Activated T-helper 17 cell treated with anti-CD3 and anti-CD28 coated beads, Interleukin-2, amount 50 U/mL, for 72 hours (primary cell): ENCODE measurements around the gene EBP. TPM values are rescaled to one million over a fixed set of nuclear protein-coding genes. Genes with fewer than 3 reads are reported as not detected.
"Not testable (repeated sequence)": the region's sequence is repeated elsewhere in the genome, so short reads cannot be mapped to it uniquely, and the experiment has no call there.

Experiments
- ATAC-seq: fragments of 150-1000 bp; cut with Tn5 transposase; replicated peaks from 2 replicates; pipeline ENCODE4 v1.10.0; 2021; ENCODE audit warnings: mild to moderate bottlenecking, moderate library complexity
- H3K27ac Mint-ChIP-seq: one replicate; pipeline ENCODE4 v1.8.0; 2022; ENCODE audit warnings: mixed read lengths
- H3K27me3 Mint-ChIP-seq: one replicate; pipeline ENCODE4 v1.8.0; 2022; ENCODE audit warnings: mixed read lengths
- H3K36me3 Mint-ChIP-seq: one replicate; pipeline ENCODE4 v1.8.0; 2022; ENCODE audit warnings: low read depth, mild to moderate bottlenecking, mixed read lengths
- H3K4me1 Mint-ChIP-seq: one replicate; pipeline ENCODE4 v1.8.0; 2022; ENCODE audit warnings: mixed read lengths
- H3K4me3 Mint-ChIP-seq: one replicate; pipeline ENCODE4 v1.8.0; 2022; ENCODE audit warnings: mild to moderate bottlenecking, mixed read lengths
- H3K9me3 Mint-ChIP-seq: one replicate; pipeline ENCODE4 v1.8.0; 2022; ENCODE audit warnings: mixed read lengths
- total RNA-seq, 2 donors: library from RNA; stranded (reverse); gene quantifications; one replicate each; pipeline ENCODE4 v1.2.3, GENCODE V29; 2022

Gene EBP
- total RNA-seq, 2 donors from 2014 or later = 104 to 213 TPM

GRCh38 chrX:48508400-48509244, 13.0 kb upstream of the EBP start, which contains the start of gene PORCN:
Gene PORCN (plus strand): TSS chrX:48508992. CDS start chrX:48509821, 829 bp downstream.
- peak within 1 kb of the TSS; percentile 94 for H3K27ac Mint-ChIP-seq
- peak; percentile 97 for ATAC-seq

GRCh38 chrX:48509245-48509590, 12.4 kb upstream of the EBP start:
- peak; percentile 43 for ATAC-seq
- no peaks in the 10 kb centered on the region for H3K27me3 Mint-ChIP-seq
- H3K4me1 Mint-ChIP-seq = peaks cover 10% of the 10 kb centered on the region
- H3K27ac Mint-ChIP-seq = peak overlapping the region; percentile 94
- H3K36me3 Mint-ChIP-seq = no peaks in the 10 kb centered on the region
- peak overlapping the region; percentile 90 for H3K4me3 Mint-ChIP-seq
- no peaks in the 10 kb centered on the region for H3K9me3 Mint-ChIP-seq

More at GRCh38 chrX:48508400-48509244, 13.0 kb upstream of the EBP start, which contains the start of gene PORCN:
- no peaks in the 10 kb centered on the region for H3K27me3 Mint-ChIP-seq
- H3K9me3 Mint-ChIP-seq = no peaks in the 10 kb centered on the region
- peak within 1 kb of the TSS; percentile 90 for H3K4me3 Mint-ChIP-seq
- H3K4me1 Mint-ChIP-seq = peaks cover 10% of the 10 kb centered on the region
- no peaks in the 10 kb centered on the region for H3K36me3 Mint-ChIP-seq

DNA sequence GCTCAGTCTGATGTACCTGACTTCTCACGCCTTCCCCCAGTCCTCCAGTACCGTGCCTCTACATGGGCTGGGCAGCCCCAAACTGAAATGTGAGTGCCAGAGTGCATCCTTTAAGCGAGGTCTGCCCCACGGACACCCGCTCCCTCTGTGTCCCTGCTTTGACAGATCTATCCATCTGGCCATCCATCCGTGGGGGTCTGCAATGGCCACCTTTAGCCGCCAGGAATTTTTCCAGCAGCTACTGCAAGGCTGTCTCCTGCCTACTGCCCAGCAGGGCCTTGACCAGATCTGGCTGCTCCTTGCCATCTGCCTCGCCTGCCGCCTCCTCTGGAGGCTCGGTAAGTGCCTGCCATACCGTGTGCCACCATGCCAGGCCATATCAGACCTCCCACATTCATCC, 12.0 kb upstream of the EBP start:
- Mint-ChIP-seq H3K4me1 (peaks cover 10% of the 10 kb centered on the region), H3K27me3 (no peaks in the 10 kb centered on the region), H3K4me3 (peak overlapping the region; percentile 90), H3K27ac (peak overlapping the region; percentile 94), H3K9me3 (no peaks in the 10 kb centered on the region), H3K36me3 (peaks cover 2% of the 10 kb centered on the region)
- no peak for ATAC-seq

- H3K9me3 Mint-ChIP-seq = no peaks in the 10 kb centered on the region
- ATAC-seq = no peak
- no peak overlapping the region for H3K27ac Mint-ChIP-seq
- peaks cover 10% of the 10 kb centered on the region for H3K4me1 Mint-ChIP-seq
- no peaks in the 10 kb centered on the region for H3K27me3 Mint-ChIP-seq
- no peak overlapping the region for H3K4me3 Mint-ChIP-seq
- H3K36me3 Mint-ChIP-seq = peaks cover 10% of the 10 kb centered on the region
These were observed 10.0 kb upstream of the EBP start for GRCh38 chrX:48511560-48511959.

GRCh38 chrX:48512371-48512935, 9.2 kb upstream of the EBP start:
- Mint-ChIP-seq H3K4me1 (peaks cover 10% of the 10 kb centered on the region), H3K36me3 (peaks cover 10% of the 10 kb centered on the region), H3K4me3 (no peak overlapping the region), H3K27ac (peak overlapping the region; percentile 22), H3K9me3 (no peaks in the 10 kb centered on the region), H3K27me3 (no peaks in the 10 kb centered on the region)
- ATAC-seq = no peak

DNA sequence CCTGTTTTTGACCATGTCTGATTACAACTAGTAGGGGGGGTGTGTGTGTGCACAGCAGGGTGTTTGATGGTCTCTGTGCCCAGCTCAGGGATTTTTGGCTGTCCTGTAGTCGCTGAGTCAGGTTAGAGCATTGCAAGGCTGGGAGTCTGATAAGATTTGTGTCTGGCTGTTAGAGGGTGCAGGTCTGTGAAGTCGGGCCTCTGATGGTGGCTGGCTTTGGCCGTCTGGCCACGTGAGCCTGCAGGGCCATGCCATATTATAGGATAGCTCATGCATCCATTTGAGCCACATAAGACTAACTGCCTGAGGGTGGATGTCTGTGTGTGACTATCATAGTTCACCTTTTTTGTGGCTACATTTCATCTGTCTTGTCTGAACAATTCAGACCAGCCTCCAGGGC, 7.9 kb upstream of the EBP start:
- no peak for ATAC-seq
- Mint-ChIP-seq H3K27ac (no peak overlapping the region), H3K9me3 (no peaks in the 10 kb centered on the region), H3K36me3 (peaks cover 10% of the 10 kb centered on the region), H3K4me1 (peaks cover 10% of the 10 kb centered on the region), H3K4me3 (no peak overlapping the region), H3K27me3 (no peaks in the 10 kb centered on the region)

GRCh38 chrX:48514126-48514806, 7.3 kb upstream of the EBP start:
- no peak overlapping the region for H3K4me3 Mint-ChIP-seq
- H3K9me3 Mint-ChIP-seq = no peaks in the 10 kb centered on the region
- H3K36me3 Mint-ChIP-seq = peaks cover 10% of the 10 kb centered on the region
- H3K4me1 Mint-ChIP-seq = peaks cover 11% of the 10 kb centered on the region
- H3K27ac Mint-ChIP-seq = no peak overlapping the region
- ATAC-seq = no peak
- no peaks in the 10 kb centered on the region for H3K27me3 Mint-ChIP-seq

GRCh38 chrX:48514868-48515460, 6.6 kb upstream of the EBP start:
- peaks cover 10% of the 10 kb centered on the region for H3K36me3 Mint-ChIP-seq
- peaks cover 10% of the 10 kb centered on the region for H3K4me1 Mint-ChIP-seq
- H3K27ac Mint-ChIP-seq = no peak overlapping the region
- no peaks in the 10 kb centered on the region for H3K9me3 Mint-ChIP-seq
- no peak overlapping the region for H3K4me3 Mint-ChIP-seq
- H3K27me3 Mint-ChIP-seq = no peaks in the 10 kb centered on the region
- ATAC-seq = no peak

- no peak overlapping the region for H3K4me3 Mint-ChIP-seq
- peaks cover 10% of the 10 kb centered on the region for H3K36me3 Mint-ChIP-seq
- H3K27me3 Mint-ChIP-seq = no peaks in the 10 kb centered on the region
- no peak for ATAC-seq
- H3K9me3 Mint-ChIP-seq = no peaks in the 10 kb centered on the region
- peaks cover 9% of the 10 kb centered on the region for H3K4me1 Mint-ChIP-seq
- peak overlapping the region; percentile 17 for H3K27ac Mint-ChIP-seq
These were observed 5.8 kb upstream of the EBP start for GRCh38 chrX:48515842-48516241.

- peaks cover 12% of the 10 kb centered on the region for H3K4me1 Mint-ChIP-seq
- no peak for ATAC-seq
- H3K9me3 Mint-ChIP-seq = no peaks in the 10 kb centered on the region
- H3K36me3 Mint-ChIP-seq = peaks cover 10% of the 10 kb centered on the region
- H3K27me3 Mint-ChIP-seq = no peaks in the 10 kb centered on the region
- H3K27ac Mint-ChIP-seq = peak overlapping the region; percentile 17
- no peak overlapping the region for H3K4me3 Mint-ChIP-seq
These were observed 5.3 kb upstream of the EBP start for GRCh38 chrX:48516285-48516684.

DNA sequence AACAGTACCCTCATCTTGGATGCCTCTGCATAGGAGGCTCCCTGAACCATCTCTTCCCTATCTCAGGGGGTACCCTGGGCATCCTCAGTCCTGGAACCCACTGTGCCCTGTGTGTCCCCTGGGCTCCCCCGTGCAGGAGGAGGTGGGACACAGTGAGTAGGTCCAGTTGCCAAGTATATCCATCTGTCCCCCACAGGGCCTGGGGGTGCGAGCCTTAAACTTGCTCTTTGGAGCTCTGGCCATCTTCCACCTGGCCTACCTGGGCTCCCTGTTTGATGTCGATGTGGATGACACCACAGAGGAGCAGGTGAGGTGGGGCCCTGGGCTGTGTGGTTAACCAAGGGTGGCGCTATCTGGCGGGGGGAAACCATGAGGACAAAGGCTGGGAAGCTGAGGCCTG, 4.6 kb upstream of the EBP start:
- Mint-ChIP-seq H3K27me3 (no peaks in the 10 kb centered on the region), H3K9me3 (no peaks in the 10 kb centered on the region), H3K36me3 (peaks cover 10% of the 10 kb centered on the region), H3K4me1 (peaks cover 13% of the 10 kb centered on the region), H3K4me3 (no peak overlapping the region), H3K27ac (no peak overlapping the region)
- ATAC-seq = no peak

GRCh38 chrX:48519481-48519880, 2.1 kb upstream of the EBP start:
- peaks cover 13% of the 10 kb centered on the region for H3K4me1 Mint-ChIP-seq
- not testable (repeated sequence) for H3K9me3 Mint-ChIP-seq, ATAC-seq, H3K4me3 Mint-ChIP-seq, H3K27ac Mint-ChIP-seq, H3K27me3 Mint-ChIP-seq
- H3K36me3 Mint-ChIP-seq = peaks cover 18% of the 10 kb centered on the region

DNA sequence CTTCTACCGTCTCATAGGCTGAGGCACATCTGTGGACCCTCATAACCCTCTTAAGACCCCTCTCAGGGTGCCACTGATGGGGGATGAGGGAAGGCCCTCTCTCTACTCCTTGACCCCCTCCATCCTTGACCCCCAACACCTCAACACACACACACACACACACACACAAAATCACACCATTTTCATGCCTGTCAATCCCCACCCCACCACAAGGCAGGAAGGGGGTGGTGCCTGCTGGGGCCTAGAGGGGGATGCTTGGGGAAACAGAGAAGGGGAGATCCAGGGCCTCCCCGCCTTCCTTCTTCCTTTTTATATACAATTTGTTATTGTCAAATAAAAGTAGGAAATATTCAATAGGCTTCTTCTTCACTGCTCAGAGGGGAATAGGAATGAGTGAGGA, 1.2 kb upstream of the EBP start:
- no peaks in the 10 kb centered on the region for H3K9me3 Mint-ChIP-seq
- no peak for ATAC-seq
- peaks cover 13% of the 10 kb centered on the region for H3K4me1 Mint-ChIP-seq
- peak overlapping the region; percentile 84 for H3K4me3 Mint-ChIP-seq
- peak overlapping the region; percentile 83 for H3K27ac Mint-ChIP-seq
- no peaks in the 10 kb centered on the region for H3K27me3 Mint-ChIP-seq
- peaks cover 18% of the 10 kb centered on the region for H3K36me3 Mint-ChIP-seq

DNA sequence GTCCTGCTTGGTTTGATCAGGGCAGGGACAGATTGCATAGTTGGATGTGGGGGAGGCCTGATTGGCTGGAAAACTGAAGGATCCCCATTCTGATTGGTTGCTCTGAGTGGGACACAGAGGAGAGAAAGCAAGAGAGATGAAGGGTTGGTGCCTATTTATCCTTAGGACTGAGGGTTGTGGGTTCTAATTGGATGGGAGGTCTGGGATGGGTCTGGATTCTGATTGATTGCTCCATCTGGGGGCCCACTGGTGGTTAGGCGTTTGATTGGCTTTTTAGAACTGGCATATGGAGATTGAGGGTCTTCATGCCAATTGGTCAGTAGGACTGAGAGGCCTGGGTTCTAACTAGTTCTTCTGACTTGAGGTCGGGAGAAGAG, 644 bp upstream of the EBP start:
- Mint-ChIP-seq H3K4me1 (peaks cover 13% of the 10 kb centered on the region), H3K27me3 (no peaks in the 10 kb centered on the region), H3K9me3 (no peaks in the 10 kb centered on the region), H3K36me3 (peaks cover 21% of the 10 kb centered on the region), H3K4me3 (peak overlapping the region; percentile 84), H3K27ac (peak overlapping the region; percentile 83)
- peak; percentile 10 for ATAC-seq
